ENCODE results near the gene GMPPA. TPM values are rescaled to one million over a fixed set of nuclear protein-coding genes. Genes with fewer than 3 reads are reported as not detected.

Gene GMPPA
- total RNA-seq: 45.5 and 55.0 TPM in 2 replicates

GRCh38 chr2:219498280-219499057 is at the start of gene GMPPA:
TSS of gene GMPPA (plus strand) at chr2:219498891. CDS start at chr2:219499976, 1,085 bp downstream.

GRCh38 chr2:219514196-219514761 is 15.6 kb downstream of the GMPPA start, which contains the start of gene ASIC4:
TSS of gene ASIC4 (plus strand) at chr2:219514482. CDS start at chr2:219514725, 243 bp downstream.

GRCh38 chr2:219543596-219544358 is 45.1 kb downstream of the GMPPA start, which contains the start of the genes CHPF and TMEM198:
TSS of gene CHPF (minus strand) at chr2:219543809. CDS start at chr2:219543538, 271 bp downstream.
TSS of gene TMEM198 (plus strand) at chr2:219544028. CDS start at chr2:219544728, 700 bp downstream.

Other genes with a start within 250 kb of the GMPPA start
- gene TUBA4B, start 245.6 kb upstream of the GMPPA start, total RNA-seq: not detected in 2 replicates
- 19.1 and 30.1 TPM in 2 replicates for gene TUBA4A, start 245.0 kb upstream of the GMPPA start, total RNA-seq
- 39.4 and 43.2 TPM in 2 replicates for gene DNAJB2, start 219.5 kb upstream of the GMPPA start, total RNA-seq
- gene PTPRN, start 189.5 kb upstream of the GMPPA start, total RNA-seq: 0.25 and 0.40 TPM in 2 replicates
- not detected in 2 replicates for gene RESP18, start 166.1 kb upstream of the GMPPA start, total RNA-seq
- 47.6 and 49.3 TPM in 2 replicates for gene DNPEP, start 111.0 kb upstream of the GMPPA start, total RNA-seq
- gene DES, start 80.5 kb upstream of the GMPPA start, total RNA-seq: 0.13 and 0.62 TPM in 2 replicates
- 11.1 and 25.1 TPM in 2 replicates for gene SPEG, start 64.0 kb upstream of the GMPPA start, total RNA-seq
- 0.12 TPM in 1 of 2 replicates, not detected in the other for gene ASIC4, start 15.6 kb downstream of the GMPPA start, total RNA-seq
- 107 and 128 TPM in 2 replicates for gene CHPF, start 44.9 kb downstream of the GMPPA start, total RNA-seq
- gene TMEM198, start 45.1 kb downstream of the GMPPA start, total RNA-seq: 1.1 and 1.3 TPM in 2 replicates
- 28.4 and 43.8 TPM in 2 replicates for gene OBSL1, start 72.6 kb downstream of the GMPPA start, total RNA-seq
- 0.13 and 0.25 TPM in 2 replicates for gene INHA, start 73.4 kb downstream of the GMPPA start, total RNA-seq
- gene STK11IP, start 99.0 kb downstream of the GMPPA start, total RNA-seq: 11.1 and 12.6 TPM in 2 replicates
- 0.40 and 0.50 TPM in 2 replicates for gene SLC4A3, start 128.7 kb downstream of the GMPPA start, total RNA-seq